HepG2 (cell line): ENCODE measurements around the gene N4BP2. TPM values are rescaled to one million over a fixed set of nuclear protein-coding genes. Genes with fewer than 3 reads are reported as not detected.

ENCODE experiments used
- ATF7-NPFF ChIP-seq: sonication (generic); formaldehyde crosslinking; IDR thresholded peaks from 2 replicates; pipeline ENCODE4 v1.8.1; 2023; ENCODE audit warnings: mild to moderate bottlenecking, low read depth, missing genetic modification reagents, moderate library complexity
- E2F2 ChIP-seq: sonication (generic); formaldehyde crosslinking; IDR thresholded peaks from 2 replicates; pipeline ENCODE4 v1.4.0; 2020; ENCODE audit warnings: missing genetic modification reagents, borderline replicate concordance
- FOXA1 ChIP-seq, 2 experiments: fragments of 450-650 bp in 1 of 2; sonication (generic) in 1 of 2; formaldehyde crosslinking in 1 of 2; IDR thresholded peaks; 2 replicates each; pipeline versions ENCODE4 v1.4.0 to v1.6.1; 2016 to 2020; ENCODE audit warnings: missing genetic modification reagents in 1 of 2
- HIVEP1 ChIP-seq: sonication (generic); formaldehyde crosslinking; IDR thresholded peaks from 2 replicates; pipeline ENCODE4 v1.4.0; 2020; ENCODE audit warnings: mild to moderate bottlenecking, missing genetic modification reagents
- HMGA1 ChIP-seq: sonication (generic); formaldehyde crosslinking; conservative IDR thresholded peaks from 2 replicates; pipeline ENCODE4 v1.4.0; 2020; ENCODE audit warnings: missing genetic modification reagents
- HOXA3 ChIP-seq: sonication (generic); formaldehyde crosslinking; IDR thresholded peaks from 2 replicates; pipeline ENCODE4 v1.5.0; 2020; ENCODE audit warnings: missing genetic modification reagents
- IKZF1 ChIP-seq: fragments of 450-650 bp; IDR thresholded peaks from 2 replicates; pipeline ENCODE4 v1.7.1; 2016
- JUNB ChIP-seq: sonication (generic); formaldehyde crosslinking; IDR thresholded peaks from 2 replicates; pipeline ENCODE4 v1.8.0; 2022; ENCODE audit warnings: missing genetic modification reagents, mild to moderate bottlenecking, borderline replicate concordance
- KAT7 ChIP-seq: IDR thresholded peaks from 2 replicates; pipeline ENCODE4 v1.6.1; 2018; ENCODE audit warnings: borderline replicate concordance, missing compliant biosample characterization
- KDM4B ChIP-seq: sonication (generic); formaldehyde crosslinking; IDR thresholded peaks from 2 replicates; pipeline ENCODE4 v1.4.0; 2020; ENCODE audit warnings: missing genetic modification reagents
- KDM5B ChIP-seq: sonication (generic); formaldehyde crosslinking; IDR thresholded peaks from 2 replicates; pipeline ENCODE4 v1.4.0; 2020; ENCODE audit warnings: missing genetic modification reagents, mild to moderate bottlenecking, borderline replicate concordance
- NFRKB ChIP-seq: fragments of 450-650 bp; IDR thresholded peaks from 2 replicates; pipeline ENCODE4 v1.6.1; 2017
- PAX8 ChIP-seq: sonication (generic); formaldehyde crosslinking; IDR thresholded peaks from 2 replicates; pipeline ENCODE4 v1.8.0; 2022; ENCODE audit warnings: mild to moderate bottlenecking, missing genetic modification reagents, borderline replicate concordance
- PREB ChIP-seq: sonication (generic); formaldehyde crosslinking; IDR thresholded peaks from 2 replicates; pipeline ENCODE4 v1.4.0; 2020; ENCODE audit warnings: missing genetic modification reagents
- SRSF4 ChIP-seq: fragments of 200-400 bp; formaldehyde crosslinking; IDR thresholded peaks from one replicate; pipeline ENCODE4 v1.6.1; 2018; ENCODE audit warnings: mild to moderate bottlenecking, low read depth, low read length, moderate library complexity; ENCODE audit not compliant: poor library complexity, severe bottlenecking
- THAP11 ChIP-seq: IDR thresholded peaks from 2 replicates; pipeline ENCODE4 v1.6.1; 2016; ENCODE audit warnings: missing biosample characterization, missing genetic modification reagents
- ZBTB42 ChIP-seq: sonication (generic); formaldehyde crosslinking; IDR thresholded peaks from 2 replicates; pipeline ENCODE4 v1.5.0; 2020; ENCODE audit warnings: mild to moderate bottlenecking, missing genetic modification reagents
- ZFP37 ChIP-seq: sonication (generic); formaldehyde crosslinking; IDR thresholded peaks from 2 replicates; pipeline ENCODE4 v1.4.0; 2020; ENCODE audit warnings: missing genetic modification reagents, borderline replicate concordance
- ZFP62 ChIP-seq: sonication (generic); formaldehyde crosslinking; IDR thresholded peaks from 2 replicates; pipeline ENCODE4 v1.4.0; 2020; ENCODE audit warnings: missing genetic modification reagents
- ZNF160 ChIP-seq: sonication (generic); formaldehyde crosslinking; IDR thresholded peaks from 2 replicates; pipeline ENCODE4 v1.8.0; 2022; ENCODE audit warnings: mild to moderate bottlenecking, inconsistent platforms, missing genetic modification reagents
- ZNF670 ChIP-seq: sonication (generic); formaldehyde crosslinking; IDR thresholded peaks from 2 replicates; pipeline ENCODE4 v1.8.0; 2022; ENCODE audit warnings: mild to moderate bottlenecking, missing genetic modification reagents, borderline replicate concordance
- ZNF720 ChIP-seq: sonication (generic); formaldehyde crosslinking; IDR thresholded peaks from 2 replicates; pipeline ENCODE4 v1.4.0; 2020; ENCODE audit warnings: missing genetic modification reagents
- ZNF740 ChIP-seq: sonication (generic); formaldehyde crosslinking; IDR thresholded peaks from 2 replicates; pipeline ENCODE4 v1.4.0; 2020; ENCODE audit warnings: missing genetic modification reagents
- ZNF775 ChIP-seq: sonication (generic); formaldehyde crosslinking; IDR thresholded peaks from 2 replicates; pipeline ENCODE4 v1.4.0; 2020; ENCODE audit warnings: missing genetic modification reagents, mild to moderate bottlenecking, moderate library complexity, borderline replicate concordance
- ZSCAN9 ChIP-seq: IDR thresholded peaks from 2 replicates; pipeline ENCODE4 v1.6.1; 2016; ENCODE audit warnings: borderline replicate concordance
- polyA plus RNA-seq, 8 experiments: library from polyadenylated mRNA; depleted of rRNA in 3 of 8; stranded (reverse) in 7 of 8; unstranded in 1 of 8; fragments of >200 nt; fragmentation: Illumina TruSeq in 4 of 8; extraction: Trizol in 4 of 8; gene quantifications; 2 replicates each; pipeline versions ENCODE4 v1.2.1 to v1.2.3, GENCODE V29; 2011 to 2016; ENCODE audit warnings: low read depth in 4 of 8, missing spikeins in 1 of 8, mixed read lengths in 1 of 8; ENCODE audit not compliant: insufficient read depth in 1 of 8
- total RNA-seq, 5 experiments: library from RNA; depleted of rRNA; stranded (reverse); fragments of >200 nt; fragmentation: Illumina TruSeq; extraction: Trizol; gene quantifications; 2 replicates each; pipeline ENCODE4 v1.2.3, GENCODE V29; 2016; ENCODE audit warnings: low read depth in 1 of 5
- TF ChIP-seq, protein P1 (sequence below): sonication (generic); formaldehyde crosslinking; conservative IDR thresholded peaks from 2 replicates; pipeline ENCODE4 v1.5.0; 2020; ENCODE audit warnings: missing genetic modification reagents
- TF ChIP-seq, protein P2 (sequence below): sonication (generic); formaldehyde crosslinking; IDR thresholded peaks from 2 replicates; pipeline ENCODE4 v1.5.1; 2020; ENCODE audit warnings: missing genetic modification reagents, mild to moderate bottlenecking, borderline replicate concordance

The N4BP2 gene
- total and polyA plus RNA-seq, 2 of the 13 experiments (the other 11 are each of a cell fraction or from before 2014, with no cell fraction given): 5.6 to 12.9 TPM

DNA sequence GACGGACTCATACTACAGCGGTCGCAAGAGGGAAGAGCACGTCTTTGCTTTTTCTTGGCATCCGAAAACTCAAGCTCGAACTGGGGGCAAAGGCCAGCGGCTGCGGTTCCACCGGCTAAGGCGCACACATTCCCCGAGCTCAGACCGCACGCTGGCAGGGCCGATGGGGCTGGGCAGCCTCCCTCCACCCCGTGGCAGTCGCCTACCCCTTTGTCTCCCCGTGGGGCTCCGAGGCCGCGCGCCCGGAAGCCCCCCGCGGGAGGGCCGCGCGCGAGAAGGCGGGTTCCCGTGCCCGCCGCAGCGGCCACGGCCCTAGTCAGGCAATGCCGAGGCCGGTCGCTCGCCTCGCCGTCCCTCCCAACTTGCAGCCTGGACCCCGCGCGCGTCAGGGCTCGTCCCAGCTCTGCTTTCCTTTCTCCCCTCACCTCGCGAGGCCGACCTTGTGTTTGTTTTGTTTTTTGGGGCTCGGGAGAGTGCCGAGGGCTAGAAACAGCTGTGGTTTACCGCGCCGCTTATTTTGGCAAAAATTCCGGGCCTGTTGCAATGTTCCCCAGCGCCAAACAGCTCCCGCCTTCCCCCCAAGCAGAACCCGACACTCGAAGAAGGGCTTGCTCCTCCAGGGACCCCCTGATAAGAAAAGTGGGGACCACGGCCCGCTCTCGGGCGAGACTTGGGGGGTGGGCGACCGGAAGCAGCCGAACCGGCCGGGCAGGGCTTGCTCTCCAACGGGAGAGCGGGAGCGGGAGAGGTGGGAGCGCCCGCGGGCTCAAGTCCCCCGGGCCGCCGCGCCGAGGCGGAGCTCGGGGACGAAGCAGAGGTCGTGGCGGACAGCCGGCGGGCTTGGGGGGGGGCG lies 561 bp upstream of the N4BP2 start (continued):
- TF ChIP-seq HOXA3 (CRISPR knock-in tag) (peak; percentile 49), FOXA1 (IDR thresholded peaks at IDR 0.05) (no peak), FOXA1 (CRISPR knock-in tag; IDR thresholded peaks at IDR 0.05) (no peak), HMGA1 (CRISPR knock-in tag) (no peak), KAT7 (CRISPR knock-in tag) (no peak), KDM4B (CRISPR knock-in tag) (no peak), ZNF720 (CRISPR knock-in tag) (no peak), PAX8 (CRISPR knock-in tag) (no peak), ATF7-NPFF (peak; percentile 55), ZBTB42 (CRISPR knock-in tag) (no peak), KDM5B (CRISPR knock-in tag) (peak; percentile 19; the same call in 1 of the 2 replicates), THAP11 (peak; percentile 41; the same call in 1 of the 2 replicates), SRSF4 (no peak), ZNF160 (CRISPR knock-in tag) (no peak), HIVEP1 (CRISPR knock-in tag) (no peak; the same call in 1 of the 2 replicates), JUNB (CRISPR knock-in tag) (no peak), ZSCAN9 (CRISPR knock-in tag) (0 out of 2 replicates have a peak, but pooled peaks have one; percentile 36), E2F2 (CRISPR knock-in tag) (no peak), ZFP37 (CRISPR knock-in tag) (no peak), ZNF775 (CRISPR knock-in tag) (no peak), ZNF740 (CRISPR knock-in tag) (peak; percentile 95), IKZF1 (no peak), ZNF670 (CRISPR knock-in tag) (no peak), PREB (CRISPR knock-in tag) (no peak), NFRKB (no peak), ZFP62 (CRISPR knock-in tag) (no peak)
- TF ChIP-seq, protein P1, sequence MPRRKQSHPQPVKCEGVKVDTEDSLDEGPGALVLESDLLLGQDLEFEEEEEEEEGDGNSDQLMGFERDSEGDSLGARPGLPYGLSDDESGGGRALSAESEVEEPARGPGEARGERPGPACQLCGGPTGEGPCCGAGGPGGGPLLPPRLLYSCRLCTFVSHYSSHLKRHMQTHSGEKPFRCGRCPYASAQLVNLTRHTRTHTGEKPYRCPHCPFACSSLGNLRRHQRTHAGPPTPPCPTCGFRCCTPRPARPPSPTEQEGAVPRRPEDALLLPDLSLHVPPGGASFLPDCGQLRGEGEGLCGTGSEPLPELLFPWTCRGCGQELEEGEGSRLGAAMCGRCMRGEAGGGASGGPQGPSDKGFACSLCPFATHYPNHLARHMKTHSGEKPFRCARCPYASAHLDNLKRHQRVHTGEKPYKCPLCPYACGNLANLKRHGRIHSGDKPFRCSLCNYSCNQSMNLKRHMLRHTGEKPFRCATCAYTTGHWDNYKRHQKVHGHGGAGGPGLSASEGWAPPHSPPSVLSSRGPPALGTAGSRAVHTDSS (CRISPR knock-in tag): no peak
- TF ChIP-seq, protein P2, sequence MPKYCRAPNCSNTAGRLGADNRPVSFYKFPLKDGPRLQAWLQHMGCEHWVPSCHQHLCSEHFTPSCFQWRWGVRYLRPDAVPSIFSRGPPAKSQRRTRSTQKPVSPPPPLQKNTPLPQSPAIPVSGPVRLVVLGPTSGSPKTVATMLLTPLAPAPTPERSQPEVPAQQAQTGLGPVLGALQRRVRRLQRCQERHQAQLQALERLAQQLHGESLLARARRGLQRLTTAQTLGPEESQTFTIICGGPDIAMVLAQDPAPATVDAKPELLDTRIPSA (CRISPR knock-in tag): no peak
